Right lobe of liver (tissue), 6 donors: Measurements from ENCODE around the gene CEP85L. TPM values are rescaled to one million over a fixed set of nuclear protein-coding genes. Genes with fewer than 3 reads are reported as not detected.

Experiments
- ATAC-seq, 4 donors: fragments of 200-7000 bp; cut with Tn5 transposase; one replicate each; pipeline ENCODE4 v1.9.1; 2020; ENCODE audit warnings: mild to moderate bottlenecking in 4 of 4, moderate library complexity in 4 of 4
- DNase-seq, 3 donors: peaks; one replicate each; pipeline ENCODE4 v3.0.0-alpha.2; 2020
- H3K27ac ChIP-seq, 3 donors: fragments of 200-600 bp; one replicate each; pipeline ENCODE4 v1.8.0; 2022
- H3K27me3 ChIP-seq, 2 donors: fragments of 200-600 bp; one replicate each; pipeline ENCODE4 v1.8.0; 2022
- H3K36me3 ChIP-seq, 4 donors: fragments of 200-600 bp; sonication (generic) in 1 of 4; one replicate each; pipeline versions ENCODE4 v1.5.1 to v1.8.0; 2017 to 2022; ENCODE audit warnings: control low read depth in 1 of 4
- H3K4me1 ChIP-seq, 4 donors: fragments of 200-600 bp; sonication (generic) in 1 of 4; one replicate each; pipeline versions ENCODE4 v1.5.1 to v1.8.0; 2017 to 2022; ENCODE audit warnings: control low read depth in 1 of 4
- H3K4me3 ChIP-seq, 3 donors: fragments of 200-600 bp; one replicate each; pipeline ENCODE4 v1.8.0; 2022
- H3K9me3 ChIP-seq, 4 donors: fragments of 200-600 bp; sonication (generic) in 1 of 4; one replicate each; pipeline versions ENCODE4 v1.5.1 to v1.8.0; 2017 to 2022; ENCODE audit warnings: control low read depth in 1 of 4
- CTCF ChIP-seq, 4 donors: fragments of 200-600 bp in 3 of 4; fragments of 450-650 bp in 1 of 4; IDR thresholded peaks; one replicate each; pipeline versions ENCODE4 v1.5.1 to v1.8.0; 2016 to 2022; ENCODE audit warnings: antibody characterized with exemption in 4 of 4, mild to moderate bottlenecking in 2 of 4
- POLR2A ChIP-seq: fragments of 450-650 bp; IDR thresholded peaks from one replicate; pipeline ENCODE4 v1.6.1; 2017; ENCODE audit warnings: antibody characterized with exemption, mild to moderate bottlenecking
- WGBS: methylation state at CpG from one replicate; pipeline ENCODE4 v1.1.6; 2018; ENCODE audit warnings: low coverage, low lambda C conversion rate; ENCODE audit not compliant: insufficient coverage; ENCODE audit errors: missing lambda C conversion rate; 5-methylcytosine and 5-hydroxymethylcytosine counted together
- intact Hi-C, 2 donors: fragments of 100-400 bp; cut with DNase I; formaldehyde crosslinking; loops; one replicate each; pipeline versions ENCODE4 v1.11.2 to v1.14.1; 2022
- total RNA-seq, 6 experiments: library from RNA; depleted of rRNA in 2 of 6; stranded (reverse); fragments of >200 nt in 2 of 6; fragmentation: NEBNext Ultra II Directional in 3 of 6; extraction: Animal tissue kit (Norgen Biotek cat#: 25700) in 3 of 6; gene quantifications; one replicate each; pipeline versions ENCODE4 v1.1.0 to v1.2.4, GENCODE V29; 2016 to 2023
- donor health status: DM: no; HTN: yes; CAD: no.
- donor health status: DM: no; HTN: no; CAD: no.
- donor health status: DM: no; HTN: no; CAD: no.
- donor health status: DM: no; HTN: yes; CAD: no.
- donor health status: DM: no; HTN: yes; CAD: no.

The CEP85L gene
- total RNA-seq, 6 experiments from 2014 or later: 2.9 to 8.7 (median 4.1) TPM

DNA sequence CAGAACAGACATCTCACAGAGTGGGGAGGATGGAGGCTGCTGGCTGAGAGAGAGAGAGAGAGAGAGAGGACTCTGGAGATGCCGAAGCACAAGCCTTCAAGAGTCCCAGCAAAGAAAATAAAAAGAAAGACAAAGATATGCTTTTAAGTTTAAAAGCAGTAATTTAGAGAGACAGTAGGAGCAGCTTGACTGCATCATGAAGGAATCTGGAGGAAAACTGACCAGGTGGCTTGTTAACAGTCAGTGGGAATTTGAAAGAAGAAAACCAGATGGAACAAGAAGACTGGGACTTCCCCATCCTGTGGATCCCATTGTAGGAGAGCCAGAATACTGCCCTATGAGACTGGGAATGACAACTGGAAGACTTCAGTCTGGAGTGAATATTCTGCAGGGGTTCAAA is 149.6 kb downstream of the CEP85L start:
- H3K9me3 ChIP-seq: no peaks in the 10 kb centered on the region
- DNase-seq (no peak), ATAC-seq (no peak)
- intact Hi-C loops: no loop called here
- H3K27me3 ChIP-seq: no peaks in the 10 kb centered on the region
- H3K36me3 ChIP-seq: no peaks in the 10 kb centered on the region
- H3K4me1 ChIP-seq: no peaks in the 10 kb centered on the region
- no peak for TF ChIP-seq POLR2A
- TF ChIP-seq CTCF (IDR thresholded peaks at IDR 0.05): no peak
- WGBS: 100% methylated on average over 1 of the region's 1 CpG
- no peak overlapping the region for H3K27ac ChIP-seq
- no peak overlapping the region for H3K4me3 ChIP-seq

- Histone ChIP-seq H3K9me3 (no peaks in the 10 kb centered on the region), H3K4me3 (no peak overlapping the region), H3K27me3 (no peaks in the 10 kb centered on the region), H3K4me1 (no peaks in the 10 kb centered on the region), H3K36me3 (no peaks in the 10 kb centered on the region), H3K27ac (no peak overlapping the region)
- DNase-seq (no peak), ATAC-seq (no peak)
- 93% methylated on average over 4 of the region's 5 CpGs for WGBS
- intact Hi-C loops: no loop called here
- no peak for TF ChIP-seq POLR2A
- TF ChIP-seq CTCF (IDR thresholded peaks at IDR 0.05): no peak
Measured at GRCh38 chr6:118501099-118501498, 150.3 kb downstream of the CEP85L start.

GRCh38 chr6:118500130-118501015 is 151.0 kb downstream of the CEP85L start:
- Histone ChIP-seq H3K27me3 (no peaks in the 10 kb centered on the region), H3K4me1 (no peaks in the 10 kb centered on the region), H3K4me3 (no peak overlapping the region), H3K9me3 (no peaks in the 10 kb centered on the region), H3K27ac (no peak overlapping the region), H3K36me3 (no peaks in the 10 kb centered on the region)
- ATAC-seq (no peak), DNase-seq (no peak)
- 90% methylated on average over 6 of the region's 10 CpGs for WGBS
- intact Hi-C loops: no loop called here
- no peak for TF ChIP-seq POLR2A
- no peak for TF ChIP-seq CTCF (IDR thresholded peaks at IDR 0.05)

DNA sequence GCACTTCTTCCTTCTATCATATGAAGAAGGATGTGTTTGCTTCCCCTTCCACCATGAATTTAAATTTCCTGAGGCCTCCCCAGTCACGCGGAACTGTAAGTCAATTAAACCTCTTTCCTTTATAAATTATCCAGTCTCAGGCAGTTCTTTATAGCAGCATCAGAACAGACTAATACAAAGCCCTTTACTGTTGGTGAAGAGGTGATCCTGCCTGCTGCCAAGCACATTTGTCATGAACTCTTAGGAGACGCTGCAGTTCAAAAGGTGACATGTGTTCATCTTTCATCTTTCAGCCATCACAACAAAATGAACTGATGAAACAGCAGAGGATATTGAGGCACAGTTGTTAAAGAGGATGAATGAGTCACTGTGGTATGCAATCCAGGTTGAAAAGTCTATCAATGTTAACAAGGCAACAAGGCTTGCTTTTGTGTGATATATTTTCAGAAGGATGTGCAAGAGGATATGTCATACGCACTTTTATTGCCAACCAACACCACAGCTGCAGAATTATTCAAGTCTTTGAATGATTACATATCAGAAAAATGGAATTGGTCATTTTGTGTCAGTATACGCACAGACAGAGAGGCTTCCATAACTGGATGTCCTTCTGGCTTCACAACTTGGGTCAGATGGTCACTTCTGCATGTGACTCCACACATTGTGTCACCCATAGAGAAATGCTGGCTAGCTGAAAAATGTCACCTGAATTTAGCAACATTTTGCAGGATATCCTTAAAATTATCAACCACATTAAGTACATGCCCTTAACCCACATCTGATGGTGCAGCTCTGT is 155.7 kb downstream of the CEP85L start:
- Histone ChIP-seq H3K4me1 (no peaks in the 10 kb centered on the region), H3K4me3 (no peak overlapping the region), H3K9me3 (no peaks in the 10 kb centered on the region), H3K27ac (no peak overlapping the region), H3K36me3 (no peaks in the 10 kb centered on the region), H3K27me3 (no peaks in the 10 kb centered on the region)
- ATAC-seq (no peak), DNase-seq (no peak)
- 97% methylated on average over 5 of the region's 5 CpGs for WGBS
- intact Hi-C loops: no loop called here
- TF ChIP-seq POLR2A: no peak

GRCh38 chr6:118494091-118494490 is 157.3 kb downstream of the CEP85L start:
- H3K4me3 ChIP-seq: no peak overlapping the region
- ATAC-seq (no peak), DNase-seq (no peak)
- WGBS: 91% methylated on average over 3 of the region's 3 CpGs
- H3K36me3 ChIP-seq: no peaks in the 10 kb centered on the region
- intact Hi-C loops: no loop called here
- H3K4me1 ChIP-seq: no peaks in the 10 kb centered on the region
- H3K27me3 ChIP-seq: no peaks in the 10 kb centered on the region
- no peak overlapping the region for H3K27ac ChIP-seq
- H3K9me3 ChIP-seq: no peaks in the 10 kb centered on the region
- TF ChIP-seq CTCF (IDR thresholded peaks at IDR 0.05) (no peak), POLR2A (no peak)
